CD4-positive, CD25-positive, alpha-beta regulatory T cell (primary cell): ENCODE data around the gene HOXD1. TPM values are rescaled to one million over a fixed set of nuclear protein-coding genes. Genes with fewer than 3 reads are reported as not detected.
A peak's percentile ranks its signal among the peaks of the same experiment; 100 is the strongest.

ENCODE experiments used
- ATAC-seq, 2 donors: fragments of 150-1000 bp; cut with Tn5 transposase; one replicate each; pipeline ENCODE4 v1.10.0; 2021; ENCODE audit warnings: low read depth in 2 of 2, moderate number of reproducible peaks in 2 of 2, moderate library complexity in 1 of 2
- DNase-seq, 3 donors: peaks; one replicate each; pipeline versions ENCODE4 v3.0.0 to v3.0.0-alpha.2; 2012 to 2022; ENCODE audit warnings: mixed read lengths in 1 of 3
- H3K27ac ChIP-seq: one replicate; pipeline ENCODE4 v1.7.0; 2013; ENCODE audit warnings: mild to moderate bottlenecking, low read length; ENCODE audit not compliant: insufficient read depth, poor library complexity, severe bottlenecking
- H3K27me3 ChIP-seq: one replicate; pipeline ENCODE4 v1.7.0; 2013; ENCODE audit warnings: low read length; ENCODE audit not compliant: control insufficient read depth, insufficient read depth
- H3K36me3 ChIP-seq: one replicate; pipeline ENCODE4 v1.7.0; 2013; ENCODE audit warnings: mild to moderate bottlenecking, low read length, moderate library complexity; ENCODE audit not compliant: control insufficient read depth, insufficient read depth
- H3K4me1 ChIP-seq: 2 replicates; pipeline ENCODE4 v1.7.0; 2013; ENCODE audit warnings: mild to moderate bottlenecking, low read length; ENCODE audit not compliant: insufficient read depth, control insufficient read depth, poor library complexity, severe bottlenecking
- H3K4me3 ChIP-seq: one replicate; pipeline ENCODE4 v1.7.0; 2013; ENCODE audit warnings: low read depth, mild to moderate bottlenecking, low read length, moderate library complexity
- H3K9me3 ChIP-seq, 2 experiments: 1 replicate in 1 of 2; 2 replicates in 1 of 2; pipeline ENCODE4 v1.7.0; 2013; ENCODE audit warnings: low read length in 2 of 2, mild to moderate bottlenecking in 1 of 2, moderate library complexity in 1 of 2; ENCODE audit not compliant: control insufficient read depth in 2 of 2
- H3K27ac Mint-ChIP-seq, 3 donors: one replicate each; pipeline ENCODE4 v1.8.0; 2020 to 2022; ENCODE audit warnings: mild to moderate bottlenecking in 3 of 3, mixed read lengths in 3 of 3, moderate library complexity in 2 of 3
- H3K27me3 Mint-ChIP-seq: one replicate; pipeline ENCODE4 v1.8.0; 2022; ENCODE audit warnings: mild to moderate bottlenecking, mixed read lengths
- H3K36me3 Mint-ChIP-seq: one replicate; pipeline ENCODE4 v1.8.0; 2020; ENCODE audit warnings: mixed read lengths
- H3K4me1 Mint-ChIP-seq, 4 donors: one replicate each; pipeline ENCODE4 v1.8.0; 2020 to 2022; ENCODE audit warnings: mixed read lengths in 4 of 4, mild to moderate bottlenecking in 1 of 4
- H3K4me3 Mint-ChIP-seq, 4 donors: one replicate each; pipeline ENCODE4 v1.8.0; 2020 to 2022; ENCODE audit warnings: mild to moderate bottlenecking in 4 of 4, mixed read lengths in 4 of 4, moderate library complexity in 3 of 4
- H3K9me3 Mint-ChIP-seq, 7 donors: one replicate each; pipeline ENCODE4 v1.8.0; 2020 to 2022; ENCODE audit warnings: mixed read lengths in 7 of 7, mild to moderate bottlenecking in 3 of 7, moderate library complexity in 2 of 7
- polyA plus RNA-seq, 4 donors: library from polyadenylated mRNA; unstranded; fragments of 300-500 nt; fragmentation: Illumina TruSeq; gene quantifications; one replicate each; pipeline ENCODE4 v1.2.3, GENCODE V29; 2021
- total RNA-seq: library from RNA; stranded (reverse); gene quantifications from one replicate; pipeline ENCODE4 v1.2.3, GENCODE V29; 2022

The HOXD1 gene
- total and polyA plus RNA-seq, 5 donors from 2014 or later = not detected

- H3K36me3 Mint-ChIP-seq = no peaks in the 10 kb centered on the region
- peaks cover 91% of the 10 kb centered on the region for H3K27me3 Mint-ChIP-seq
- Histone ChIP-seq H3K27me3 (peaks cover 36% of the 10 kb centered on the region), H3K27ac (no peak within 1 kb of the TSS), H3K9me3 (peaks cover 0 to 3% of the 10 kb centered on the region in 2 experiments), H3K36me3 (no peaks in the 10 kb centered on the region), H3K4me3 (no peak within 1 kb of the TSS), H3K4me1 (peaks cover 6% of the 10 kb centered on the region)
- no peak within 1 kb of the TSS for H3K27ac Mint-ChIP-seq
- ATAC-seq (no peak), DNase-seq (no peak)
- H3K4me1 Mint-ChIP-seq = peaks cover 0 to 14% (median 3%) of the 10 kb centered on the region in 4 donors
- H3K4me3 Mint-ChIP-seq = peak within 1 kb of the TSS; percentile 22 to 57 (median 44)
- H3K9me3 Mint-ChIP-seq = peaks cover 0 to 5% (median 0%) of the 10 kb centered on the region in 7 donors
These were observed 31.5 kb upstream of the HOXD1 start, which contains the start of gene HOXD3 for GRCh38 chr2:176156807-176157498. Gene HOXD3 (plus strand): TSS chr2:176157307. CDS start chr2:176169115, 11,808 bp downstream.

- Mint-ChIP-seq H3K36me3 (no peaks in the 10 kb centered on the region), H3K27me3 (peaks cover 93% of the 10 kb centered on the region), H3K9me3 (peaks cover 0 to 5% (median 0%) of the 10 kb centered on the region in 7 donors), H3K27ac (no peak overlapping the region), H3K4me3 (peak overlapping the region in 3 of 4 donors; percentile 22 to 49 (median 33)), H3K4me1 (peaks cover 0 to 15% (median 3%) of the 10 kb centered on the region in 4 donors)
- no peak overlapping the region for H3K4me3 ChIP-seq
- H3K36me3 ChIP-seq = no peaks in the 10 kb centered on the region
- peaks cover 0 to 3% of the 10 kb centered on the region in 2 experiments for H3K9me3 ChIP-seq
- peaks cover 39% of the 10 kb centered on the region for H3K27me3 ChIP-seq
- no peak overlapping the region for H3K27ac ChIP-seq
- DNase-seq (no peak), ATAC-seq (no peak)
- peaks cover 6% of the 10 kb centered on the region for H3K4me1 ChIP-seq
These were observed 30.8 kb upstream of the HOXD1 start for GRCh38 chr2:176157499-176158185.

- H3K4me3 Mint-ChIP-seq = peak overlapping the region in 1 of 4 donors; percentile 48
- no peak for DNase-seq
- Histone ChIP-seq H3K4me1 (peaks cover 6% of the 10 kb centered on the region), H3K9me3 (peaks cover 0 to 3% of the 10 kb centered on the region in 2 experiments), H3K27me3 (peaks cover 41% of the 10 kb centered on the region), H3K36me3 (no peaks in the 10 kb centered on the region), H3K27ac (no peak overlapping the region), H3K4me3 (no peak overlapping the region)
- H3K36me3 Mint-ChIP-seq = no peaks in the 10 kb centered on the region
- H3K27ac Mint-ChIP-seq = no peak overlapping the region
- H3K4me1 Mint-ChIP-seq = peaks cover 0 to 15% (median 3%) of the 10 kb centered on the region in 4 donors
- H3K9me3 Mint-ChIP-seq = peaks cover 0 to 6% (median 0%) of the 10 kb centered on the region in 7 donors
- no peak for ATAC-seq
- H3K27me3 Mint-ChIP-seq = peaks cover 92% of the 10 kb centered on the region
These were observed 30.3 kb upstream of the HOXD1 start for GRCh38 chr2:176158186-176158591.

GRCh38 chr2:176158855-176159662 lies 29.4 kb upstream of the HOXD1 start:
- Histone ChIP-seq H3K4me1 (peaks cover 6% of the 10 kb centered on the region), H3K4me3 (no peak overlapping the region), H3K36me3 (no peaks in the 10 kb centered on the region), H3K27me3 (peaks cover 43% of the 10 kb centered on the region), H3K9me3 (peaks cover 0 to 3% of the 10 kb centered on the region in 2 experiments), H3K27ac (no peak overlapping the region)
- peaks cover under 1% of the 10 kb centered on the region for H3K36me3 Mint-ChIP-seq
- ATAC-seq (no peak), DNase-seq (no peak)
- H3K9me3 Mint-ChIP-seq = peaks cover 0 to 12% (median 0%) of the 10 kb centered on the region in 7 donors
- peaks cover 0 to 15% (median 3%) of the 10 kb centered on the region in 4 donors for H3K4me1 Mint-ChIP-seq
- no peak overlapping the region for H3K27ac Mint-ChIP-seq
- peaks cover 92% of the 10 kb centered on the region for H3K27me3 Mint-ChIP-seq
- H3K4me3 Mint-ChIP-seq = peak overlapping the region in 2 of 4 donors; percentile 38 to 61

GRCh38 chr2:176159663-176160250 lies 28.7 kb upstream of the HOXD1 start:
- H3K27me3 ChIP-seq = peaks cover 43% of the 10 kb centered on the region
- H3K4me3 ChIP-seq = no peak overlapping the region
- Mint-ChIP-seq H3K4me1 (peaks cover 0 to 18% (median 3%) of the 10 kb centered on the region in 4 donors), H3K9me3 (peaks cover 0 to 12% (median 4%) of the 10 kb centered on the region in 7 donors), H3K36me3 (peaks cover 4% of the 10 kb centered on the region), H3K27ac (no peak overlapping the region), H3K27me3 (peaks cover 92% of the 10 kb centered on the region), H3K4me3 (peak overlapping the region in 1 of 4 donors; percentile 61)
- H3K9me3 ChIP-seq = peaks cover 0 to 3% of the 10 kb centered on the region in 2 experiments
- H3K36me3 ChIP-seq = no peaks in the 10 kb centered on the region
- no peak overlapping the region for H3K27ac ChIP-seq
- ATAC-seq = no peak
- no peak for DNase-seq
- peaks cover 6% of the 10 kb centered on the region for H3K4me1 ChIP-seq

- DNase-seq (no peak), ATAC-seq (no peak)
- Histone ChIP-seq H3K4me3 (no peak overlapping the region), H3K4me1 (peaks cover 6% of the 10 kb centered on the region), H3K9me3 (peaks cover 0 to under 1% of the 10 kb centered on the region in 2 experiments), H3K27ac (no peak overlapping the region), H3K27me3 (peaks cover 38% of the 10 kb centered on the region), H3K36me3 (no peaks in the 10 kb centered on the region)
- peaks cover 0 to 21% (median 3%) of the 10 kb centered on the region in 4 donors for H3K4me1 Mint-ChIP-seq
- peak overlapping the region in 1 of 4 donors; percentile 35 for H3K4me3 Mint-ChIP-seq
- H3K36me3 Mint-ChIP-seq = peaks cover 4% of the 10 kb centered on the region
- H3K27ac Mint-ChIP-seq = no peak overlapping the region
- H3K27me3 Mint-ChIP-seq = peaks cover 92% of the 10 kb centered on the region
- peaks cover 0 to 12% (median 4%) of the 10 kb centered on the region in 7 donors for H3K9me3 Mint-ChIP-seq
These were observed 28.1 kb upstream of the HOXD1 start for GRCh38 chr2:176160251-176160985.
